DMS79 (cell line): ENCODE data around the gene SP100.
"Not testable (repeated sequence)": the region's sequence is repeated elsewhere in the genome, so short reads cannot be mapped to it uniquely, and the experiment has no call there.

ENCODE experiments used
- DNase-seq: peaks from one replicate; lab custom pipeline; 2025; lab: John Stamatoyannopoulos, UW

The SP100 gene

DNA sequence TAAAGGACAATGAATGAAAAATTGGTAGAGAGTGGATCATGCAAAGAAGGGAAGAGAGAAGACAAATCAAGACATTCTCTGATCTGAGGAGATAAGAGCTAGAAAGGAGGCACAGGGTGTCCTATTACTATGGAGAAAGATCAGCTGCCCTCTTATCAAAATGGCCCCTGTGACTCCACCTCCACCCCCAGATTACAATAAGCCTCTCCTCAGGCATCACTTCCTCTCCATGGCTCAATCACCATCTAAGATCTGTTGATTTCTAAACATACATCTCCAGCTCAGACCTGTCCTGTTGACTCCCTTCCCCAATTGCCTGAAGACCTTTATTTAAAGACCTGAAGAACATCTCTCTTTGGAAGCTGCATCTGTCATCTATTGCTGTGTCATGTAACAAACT, 43.2 kb downstream of the SP100 start:
- DNase-seq, result no peak

- DNase-seq, result no peak
Measured at GRCh38 chr2:230471074-230471473, 55.1 kb downstream of the SP100 start.

- DNase-seq, result no peak
Measured at GRCh38 chr2:230472621-230473018, 56.6 kb downstream of the SP100 start.

DNA sequence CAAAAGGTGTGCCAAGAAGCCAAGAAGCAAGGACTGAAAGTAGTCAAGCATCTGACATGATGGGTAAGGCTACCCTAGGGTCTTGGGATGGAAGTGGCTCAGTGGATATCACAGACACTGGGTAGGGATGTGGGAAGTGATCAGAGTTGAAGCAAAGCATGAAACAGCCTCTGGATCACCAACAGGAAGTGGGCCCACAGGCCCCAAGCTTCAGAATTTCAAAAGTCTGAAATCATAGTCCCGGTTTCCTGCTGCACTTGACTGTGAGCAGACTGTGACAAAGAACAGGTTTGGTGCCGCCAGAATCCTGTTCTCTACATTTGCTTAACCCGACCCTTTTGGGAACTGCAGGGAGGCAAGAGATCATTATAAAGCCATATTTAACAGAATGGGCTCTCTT, 57.4 kb downstream of the SP100 start:
- no peak for DNase-seq

DNA sequence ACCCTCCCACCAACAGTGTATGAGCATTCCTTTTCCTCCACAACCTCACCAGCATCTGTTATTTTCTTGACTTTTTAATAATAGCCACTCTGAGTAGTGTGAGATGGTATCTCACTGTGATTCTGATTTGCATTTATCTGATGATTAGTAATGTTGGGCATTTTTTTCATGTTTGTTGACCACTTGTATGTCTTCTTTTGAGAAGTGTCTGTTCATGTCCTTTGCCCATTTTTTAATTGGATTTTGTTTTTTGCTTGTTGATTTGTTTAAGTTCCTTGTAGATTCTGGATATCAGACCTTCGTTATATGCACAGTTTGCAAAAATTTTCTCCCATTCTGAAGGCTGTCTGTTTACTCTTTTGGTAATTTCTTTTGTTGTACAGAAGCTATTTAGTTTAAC, 59.1 kb downstream of the SP100 start:
- DNase-seq, result no peak

DNA sequence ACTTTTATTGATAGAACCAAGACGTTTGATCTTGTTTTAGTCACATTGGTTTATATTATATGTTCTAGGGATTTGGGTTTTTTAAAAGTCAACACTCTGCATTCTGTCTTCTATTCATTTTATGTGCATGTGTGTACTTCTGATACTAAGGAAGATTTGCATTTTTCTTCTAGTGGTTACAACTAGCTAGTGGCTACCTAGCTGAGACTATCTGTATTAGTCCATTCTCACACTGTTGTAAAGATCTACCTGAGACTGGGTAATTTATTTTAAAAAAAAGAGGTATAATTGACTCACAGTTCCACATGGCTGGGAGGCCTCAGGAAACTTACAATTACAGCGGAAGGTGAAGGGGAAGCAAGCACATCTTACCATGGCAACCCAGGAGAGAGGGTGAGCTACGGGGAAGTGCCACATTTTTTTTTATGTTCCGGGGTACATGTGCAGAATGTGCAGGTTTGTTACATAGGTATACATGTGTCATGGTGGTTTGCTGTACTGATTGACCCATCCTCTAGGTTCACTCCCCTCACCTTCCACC, 69.9 kb downstream of the SP100 start:
- no peak for DNase-seq

DNA sequence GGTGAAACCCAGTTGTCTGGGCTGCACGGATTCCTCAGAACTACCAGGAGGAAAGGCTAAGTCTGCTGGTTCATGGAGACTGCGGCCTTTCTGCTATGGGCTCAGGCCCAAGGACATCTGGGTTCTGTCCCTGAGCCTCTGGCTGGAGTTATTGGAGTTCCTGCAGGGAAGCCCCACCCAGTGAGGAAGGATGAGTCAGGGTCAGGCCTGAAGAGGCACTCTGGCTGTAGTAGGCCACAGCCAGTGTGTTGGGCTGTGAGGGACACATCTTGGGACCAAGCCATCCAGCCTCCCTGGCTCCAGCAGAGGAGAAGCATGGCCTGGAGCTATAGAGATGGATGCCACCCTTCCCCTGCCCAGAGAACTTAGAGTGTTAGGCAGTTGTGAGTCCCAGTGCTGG, 75.2 kb downstream of the SP100 start:
- not testable (repeated sequence) for DNase-seq

DNA sequence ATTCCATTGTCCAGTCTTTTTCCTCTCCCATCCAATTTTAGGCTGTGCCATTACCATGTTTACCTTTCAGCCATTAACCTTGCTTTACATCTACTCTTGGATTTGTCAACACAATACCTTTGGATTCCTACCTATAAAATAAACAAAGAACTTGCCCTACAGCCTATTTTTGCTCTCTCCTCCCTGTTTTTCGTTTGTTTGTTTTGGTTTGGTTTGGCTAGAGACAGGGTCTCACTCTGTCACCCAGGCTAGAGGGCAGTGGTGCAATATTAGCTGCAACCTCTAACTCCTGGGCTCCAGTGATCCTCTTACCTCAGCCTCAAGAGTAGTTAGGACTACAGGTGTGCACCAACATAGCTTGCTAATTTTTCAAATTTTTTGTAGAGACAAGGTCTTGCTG, 76.1 kb downstream of the SP100 start:
- DNase-seq, result no peak

GRCh38 chr2:230494980-230495379, 79.0 kb downstream of the SP100 start:
- no peak for DNase-seq

DNA sequence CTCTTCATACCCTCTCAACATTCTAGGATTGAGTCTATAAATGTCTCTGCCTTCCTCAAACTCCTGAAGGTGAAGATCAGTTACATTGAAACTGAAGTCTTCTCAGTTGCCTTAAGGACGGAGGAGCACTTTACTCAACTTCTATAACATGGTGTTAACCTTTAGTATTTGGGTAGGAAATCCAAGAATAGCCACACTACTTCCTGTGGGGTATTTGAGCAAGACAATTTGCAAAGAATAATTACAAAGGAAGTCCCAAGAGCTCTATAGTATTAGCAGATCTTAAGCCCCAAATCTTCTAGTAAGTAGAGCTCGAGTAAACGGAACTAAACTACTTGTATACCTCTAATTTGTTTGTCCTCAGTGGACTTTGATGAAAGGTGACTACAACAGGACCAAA, 80.9 kb downstream of the SP100 start:
- no peak for DNase-seq

GRCh38 chr2:230498506-230499107, 82.6 kb downstream of the SP100 start:
- DNase-seq, result no peak

DNA sequence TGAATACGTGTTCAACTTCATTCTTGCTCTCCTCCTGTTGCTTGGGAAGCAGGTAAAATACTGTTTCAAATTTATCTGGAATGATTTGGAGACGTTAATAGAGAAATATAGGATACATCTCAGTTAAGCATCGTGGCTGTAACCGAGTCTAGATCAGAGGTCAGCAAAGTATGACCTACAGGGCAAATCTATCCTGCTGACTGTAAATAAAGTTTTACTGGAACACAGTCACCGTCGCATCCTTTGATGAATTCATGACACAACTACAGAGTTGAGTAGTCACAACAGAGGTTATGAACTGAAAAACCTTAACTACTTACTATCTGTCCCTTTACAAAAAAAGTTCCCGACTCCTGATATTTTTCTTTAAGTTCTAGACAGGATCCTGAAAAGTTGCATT, 86.6 kb downstream of the SP100 start:
- no peak for DNase-seq

DNA sequence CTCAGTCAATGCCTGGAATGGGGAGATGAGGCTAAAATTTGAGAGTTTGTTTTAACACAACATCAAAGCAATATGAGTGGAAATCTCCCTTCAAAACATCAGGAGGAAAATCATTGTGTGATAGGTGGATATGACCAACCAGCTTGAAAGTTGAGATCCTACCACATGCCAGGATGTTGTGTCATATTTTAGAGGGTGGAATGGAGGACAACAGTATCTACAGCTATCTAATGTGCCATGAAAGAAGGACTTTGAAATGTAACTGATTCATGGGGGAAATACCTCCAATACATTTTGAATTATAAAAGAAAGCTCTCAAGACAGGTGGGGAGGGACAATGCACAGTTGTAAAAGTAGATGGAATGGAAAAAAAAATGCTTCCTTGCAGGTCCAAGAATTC, 87.8 kb downstream of the SP100 start:
- DNase-seq, result no peak

DNA sequence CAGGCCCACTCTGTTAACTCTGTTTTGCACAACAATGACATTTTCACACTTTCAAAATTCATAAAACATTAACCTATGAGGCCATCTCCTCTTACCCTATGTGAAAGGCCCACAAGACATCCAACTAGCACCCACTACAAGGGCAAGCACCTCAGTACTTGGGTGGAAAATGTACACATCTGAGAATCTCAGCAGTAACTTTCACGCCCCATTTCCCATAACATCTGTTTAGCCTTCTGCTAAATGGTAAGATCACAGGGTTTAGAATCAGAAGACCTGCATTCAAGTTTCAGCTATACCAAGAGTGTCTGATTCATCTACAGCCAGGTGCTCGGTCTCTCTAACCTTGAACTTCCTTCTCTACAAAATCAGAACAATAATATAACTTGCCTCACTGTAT, 89.2 kb downstream of the SP100 start:
- no peak for DNase-seq

- DNase-seq, result no peak
Measured at GRCh38 chr2:230512955-230513748, 97.2 kb downstream of the SP100 start.

DNA sequence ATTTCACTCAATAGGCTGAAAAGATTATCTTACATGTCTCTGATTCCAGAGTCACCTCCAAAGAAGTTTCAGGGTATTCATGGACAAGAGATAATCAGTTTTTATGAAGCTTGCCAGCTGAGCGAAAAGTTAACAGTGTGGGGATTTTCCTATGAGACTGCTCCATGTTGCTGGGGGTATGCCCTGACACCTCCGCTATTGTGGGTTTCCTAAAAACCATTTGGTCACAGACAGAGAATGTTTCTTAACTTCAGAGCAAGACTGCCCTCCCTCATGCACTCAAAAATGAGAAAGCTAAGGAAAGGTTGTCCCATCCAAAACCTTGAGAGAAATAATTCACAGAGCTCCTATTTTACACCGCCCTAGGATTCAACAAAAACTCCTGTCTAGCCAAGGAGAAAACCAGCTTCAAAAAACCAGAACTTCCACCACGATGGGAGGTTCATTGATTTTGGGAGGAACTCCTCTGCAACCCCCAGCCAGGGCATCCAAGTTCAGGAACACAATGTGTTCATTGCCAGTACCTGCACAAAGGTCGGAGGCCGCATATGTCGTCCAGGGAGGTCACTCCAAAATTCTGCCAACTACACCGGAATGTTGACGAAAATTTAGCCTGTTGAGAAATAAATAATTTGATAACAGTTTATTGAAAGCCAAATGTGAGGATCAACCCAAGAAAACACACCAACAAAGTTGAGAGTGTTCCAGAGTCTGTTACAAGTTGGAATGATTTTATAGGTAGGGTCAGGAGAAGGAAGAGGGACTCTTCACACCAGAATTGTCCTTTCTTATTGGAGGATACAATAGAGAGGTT, 104.3 kb downstream of the SP100 start:
- DNase-seq, result no peak

DNA sequence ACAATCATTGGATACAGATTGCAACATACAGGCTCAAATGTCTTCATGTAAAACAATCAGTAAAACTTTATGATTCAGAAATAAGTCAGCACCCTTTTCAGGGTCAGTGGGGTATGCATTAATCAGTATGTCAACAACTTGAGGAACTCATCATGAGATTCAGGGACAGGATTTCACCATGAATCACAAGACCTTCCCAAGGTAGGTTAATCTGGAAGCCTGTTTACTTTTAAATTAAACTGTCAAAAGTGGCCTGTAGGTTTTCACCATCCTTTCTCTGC, 104.8 kb downstream of the SP100 start:
- DNase-seq, result no peak

DNA sequence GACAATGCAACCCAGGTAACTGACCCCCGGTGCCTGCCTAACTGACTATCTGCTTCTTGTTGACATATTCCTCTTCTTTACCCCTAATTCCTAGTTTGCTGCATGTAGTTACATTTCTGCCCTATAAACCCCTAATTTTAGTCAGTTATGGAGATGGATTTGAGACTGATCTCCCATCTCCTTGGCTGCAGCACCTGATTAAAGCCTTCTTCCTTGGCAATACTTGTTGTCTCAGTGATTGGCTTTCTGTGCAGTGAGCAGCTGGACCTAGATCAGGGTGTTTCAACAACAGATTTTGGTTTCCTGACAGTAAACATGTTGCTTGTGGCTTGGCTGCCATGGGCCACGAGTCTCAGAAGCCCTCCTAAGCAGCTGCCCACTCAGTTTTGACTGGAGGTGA, 105.4 kb downstream of the SP100 start:
- no peak for DNase-seq

- no peak for DNase-seq
Measured at GRCh38 chr2:230525682-230526081, 109.7 kb downstream of the SP100 start.

DNA sequence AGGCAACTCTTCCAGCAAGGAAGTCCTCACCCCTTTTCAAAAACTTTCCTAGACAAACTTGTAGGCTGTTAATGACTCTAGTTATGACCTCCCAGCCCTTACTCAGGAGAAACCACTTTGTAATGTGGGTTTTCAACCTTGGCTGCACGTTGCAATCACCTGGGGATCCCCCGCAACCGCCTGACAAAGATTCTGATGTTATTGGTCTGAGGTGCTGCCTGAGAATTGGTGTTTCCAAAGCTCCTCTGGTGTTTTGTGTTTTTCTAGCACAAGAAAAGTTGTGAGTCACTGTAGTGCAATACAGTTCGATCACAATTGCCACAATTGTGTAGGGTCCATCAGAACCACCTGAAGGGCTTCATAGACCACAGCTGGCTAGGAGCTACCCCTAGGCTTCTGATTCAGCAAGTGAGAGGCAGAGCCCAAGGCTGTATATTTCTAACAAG, 121.6 kb downstream of the SP100 start:
- no peak for DNase-seq

DNA sequence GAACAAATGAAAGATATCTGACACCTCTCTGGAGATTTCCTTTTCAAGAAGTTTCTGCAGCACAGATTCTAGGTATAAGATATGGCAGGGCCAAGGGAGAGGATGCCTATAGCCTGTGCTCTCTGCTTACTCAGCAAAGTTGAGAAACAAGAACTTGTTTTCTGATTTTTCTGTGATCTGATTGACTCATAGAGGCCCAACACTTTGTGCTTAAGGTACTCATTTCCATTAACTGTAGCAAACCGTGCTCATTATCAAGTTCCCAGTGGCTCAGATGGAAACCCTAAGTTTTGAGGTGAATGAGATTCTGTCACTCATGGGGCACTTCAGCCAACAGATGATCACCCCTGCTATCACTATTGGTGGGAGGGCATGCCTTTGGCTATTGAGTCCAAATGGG, 124.3 kb downstream of the SP100 start:
- no peak for DNase-seq

DNA sequence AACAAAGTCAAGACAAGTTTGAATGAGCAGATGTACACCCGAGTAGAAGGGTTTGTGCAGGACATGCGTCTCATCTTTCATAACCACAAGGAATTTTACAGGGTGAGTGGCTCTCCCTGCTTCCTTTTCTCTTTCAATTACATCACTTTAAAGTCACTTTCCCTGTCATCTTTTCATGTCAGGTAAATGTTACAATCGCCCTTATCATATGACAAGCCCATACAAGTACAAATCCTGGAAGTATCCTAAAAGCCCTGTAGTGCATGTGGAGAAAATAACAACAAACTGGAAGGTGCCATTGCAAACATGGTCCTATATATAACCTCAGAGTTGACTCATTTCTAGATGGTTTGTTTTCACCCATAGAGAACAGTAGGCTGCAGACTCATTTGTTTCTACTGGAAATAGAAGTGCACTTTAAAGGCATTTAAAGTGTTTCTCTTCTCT, 126.0 kb downstream of the SP100 start:
- no peak for DNase-seq

GRCh38 chr2:230542751-230543150, 126.8 kb downstream of the SP100 start:
- no peak for DNase-seq
